Skin of body (tissue), 2 donors: ENCODE data around the gene ADRA2B. TPM values are rescaled to one million over a fixed set of nuclear protein-coding genes. Genes with fewer than 3 reads are reported as not detected.

Source experiments
- DNase-seq: peaks from one replicate; lab custom pipeline; 2025; lab: John Stamatoyannopoulos, UW
- total RNA-seq: library from RNA; depleted of rRNA; stranded (reverse); fragments of >200 nt; gene quantifications from one replicate; pipeline ENCODE4 v1.2.3, GENCODE V29; 2014

The ADRA2B gene
- total RNA-seq, 1 donor from 2014 or later = 2.0 TPM

DNA sequence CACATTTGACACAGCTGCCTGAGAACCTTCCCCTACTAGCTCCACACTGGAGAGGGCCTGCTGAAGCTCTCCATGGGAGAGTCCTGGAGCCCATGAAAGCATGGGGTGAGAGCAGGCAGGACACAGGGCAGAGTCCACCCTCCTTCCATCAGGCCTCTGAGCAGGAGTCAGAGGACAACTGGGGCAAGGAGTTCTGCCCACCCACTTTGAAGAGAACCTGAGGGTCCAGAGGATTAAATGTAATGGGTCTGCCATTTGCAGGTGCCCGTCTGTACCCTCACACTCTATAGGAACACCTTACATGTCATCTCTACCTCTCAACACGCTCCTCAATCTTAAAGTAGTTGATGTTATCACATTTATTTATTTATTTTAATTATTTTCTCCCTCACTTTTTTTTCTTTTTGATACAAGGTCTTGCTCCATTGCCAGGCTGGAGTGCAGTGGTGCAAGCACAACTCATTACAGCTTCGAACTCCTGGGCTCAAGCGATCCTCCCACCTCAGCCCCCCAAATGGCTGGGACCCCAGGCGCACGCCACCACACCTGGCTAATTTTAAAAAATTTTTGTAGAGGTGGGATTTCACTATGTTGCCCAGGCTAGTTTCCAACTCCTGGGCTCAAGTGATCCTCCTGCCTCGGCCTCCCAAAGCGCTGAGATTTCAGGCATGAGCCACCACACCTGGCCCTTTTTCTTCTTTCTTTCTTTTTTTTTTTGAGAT lies 10.2 kb downstream of the ADRA2B start:
- DNase-seq = no peak

DNA sequence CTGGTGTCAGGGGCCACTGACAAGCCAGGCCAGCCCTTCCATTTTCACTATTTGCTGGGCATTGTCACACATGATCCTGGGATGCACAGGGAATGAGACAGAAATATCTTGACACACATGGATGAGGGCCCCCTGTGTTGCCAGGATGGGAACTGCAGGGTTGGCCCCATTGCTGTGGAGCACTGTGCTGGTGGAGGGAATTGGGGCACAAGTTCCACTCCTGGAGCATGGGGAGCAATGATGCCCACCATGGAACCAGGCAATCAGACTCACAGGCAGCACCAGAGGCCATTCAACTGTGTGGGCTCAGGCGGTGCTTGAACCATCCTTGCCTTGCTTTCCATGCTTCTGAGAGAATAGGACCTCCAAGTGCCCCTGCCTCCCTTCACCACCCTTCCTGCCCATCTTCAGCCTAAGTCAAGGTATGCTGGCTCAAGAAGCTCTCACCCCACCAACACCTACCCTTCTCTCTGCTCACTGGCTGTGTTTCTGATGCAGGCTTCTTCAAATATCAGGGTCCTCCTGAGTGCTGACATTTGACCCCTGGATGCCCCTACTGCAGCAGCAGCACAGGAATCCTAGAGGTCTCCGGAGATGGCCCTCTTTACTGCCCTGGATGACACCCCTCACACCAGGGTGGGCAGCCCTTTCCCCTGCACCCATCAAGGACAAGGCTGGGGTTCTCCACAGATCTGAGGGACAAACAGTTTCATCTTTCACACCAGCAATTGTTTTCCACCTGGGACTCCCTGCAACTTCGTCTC lies 11.0 kb downstream of the ADRA2B start:
- DNase-seq = no peak

DNA sequence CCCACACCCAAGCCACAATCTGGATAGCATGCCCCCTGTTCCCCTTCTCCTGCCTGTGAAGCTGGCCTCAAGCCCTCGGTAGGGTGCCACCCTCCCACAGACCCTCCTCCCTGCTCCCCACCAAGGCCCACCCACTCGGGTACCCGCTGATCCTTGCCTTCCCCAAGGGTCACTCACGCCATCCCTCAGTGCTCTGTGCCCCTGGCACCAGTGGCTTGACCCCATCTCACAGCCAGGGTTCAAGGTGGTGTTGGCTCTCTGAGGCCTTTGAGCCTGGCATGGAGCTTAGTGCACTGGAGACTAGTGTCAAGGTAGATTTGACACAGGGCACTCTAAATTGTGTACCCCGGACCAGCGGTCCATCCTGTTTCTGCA lies 11.9 kb downstream of the ADRA2B start:
- DNase-seq = no peak

DNA sequence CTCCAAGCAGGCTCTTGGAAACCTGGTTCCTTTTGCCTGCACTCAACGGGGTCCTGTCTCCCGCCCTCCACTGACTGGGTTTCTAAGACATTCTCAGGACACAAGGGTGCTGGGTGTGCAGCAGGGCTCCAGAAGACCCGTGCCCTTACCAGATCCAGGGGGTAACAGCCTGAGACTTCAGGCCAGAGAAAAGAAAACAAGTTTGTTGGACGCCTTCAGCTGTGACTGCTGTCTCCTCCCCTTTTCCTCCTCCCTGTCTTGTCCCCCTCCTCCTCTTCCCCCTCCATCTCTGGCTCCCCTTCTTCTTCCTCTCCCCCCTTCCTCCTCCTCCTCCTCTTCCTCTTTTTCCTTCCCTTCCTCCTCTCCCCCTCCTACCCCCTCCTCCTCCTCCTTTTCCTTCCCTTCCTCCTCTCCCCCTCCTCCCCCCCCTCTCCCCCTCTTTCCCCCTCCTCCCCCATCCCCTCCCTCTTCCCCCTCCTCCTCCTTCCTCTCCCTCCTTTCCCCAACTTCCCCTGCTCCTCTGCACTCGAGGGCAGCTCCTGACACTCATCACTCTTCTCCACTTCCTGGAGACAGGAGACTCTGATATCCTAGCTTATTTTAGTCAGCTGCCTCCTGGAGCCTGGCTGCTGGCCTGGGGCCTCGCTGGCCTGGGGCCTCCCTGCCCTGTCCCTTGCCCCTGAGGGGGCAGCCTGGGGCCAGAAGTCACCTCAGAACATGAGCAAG lies 12.4 kb downstream of the ADRA2B start:
- no peak for DNase-seq

DNA sequence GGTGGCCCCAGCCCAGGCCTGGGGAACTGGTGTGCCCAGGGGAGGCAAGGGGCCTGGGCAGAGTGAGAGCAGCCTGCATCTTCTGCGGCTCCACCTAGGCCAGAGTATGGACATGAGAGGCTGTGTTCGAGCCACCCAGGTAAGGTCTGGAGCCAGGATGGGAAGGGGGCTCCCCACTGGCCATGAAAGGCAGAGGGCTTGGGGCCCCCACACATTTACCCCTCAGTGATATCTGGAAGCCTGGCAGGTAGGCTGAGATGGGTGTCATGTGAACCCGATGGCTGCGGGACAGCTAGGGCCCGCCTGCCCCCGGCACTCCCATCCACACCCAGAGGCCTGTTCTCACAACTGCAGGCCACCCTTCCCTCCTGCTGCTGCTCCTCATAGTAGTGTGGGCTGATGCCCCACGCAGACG lies 13.2 kb downstream of the ADRA2B start:
- no peak for DNase-seq

DNA sequence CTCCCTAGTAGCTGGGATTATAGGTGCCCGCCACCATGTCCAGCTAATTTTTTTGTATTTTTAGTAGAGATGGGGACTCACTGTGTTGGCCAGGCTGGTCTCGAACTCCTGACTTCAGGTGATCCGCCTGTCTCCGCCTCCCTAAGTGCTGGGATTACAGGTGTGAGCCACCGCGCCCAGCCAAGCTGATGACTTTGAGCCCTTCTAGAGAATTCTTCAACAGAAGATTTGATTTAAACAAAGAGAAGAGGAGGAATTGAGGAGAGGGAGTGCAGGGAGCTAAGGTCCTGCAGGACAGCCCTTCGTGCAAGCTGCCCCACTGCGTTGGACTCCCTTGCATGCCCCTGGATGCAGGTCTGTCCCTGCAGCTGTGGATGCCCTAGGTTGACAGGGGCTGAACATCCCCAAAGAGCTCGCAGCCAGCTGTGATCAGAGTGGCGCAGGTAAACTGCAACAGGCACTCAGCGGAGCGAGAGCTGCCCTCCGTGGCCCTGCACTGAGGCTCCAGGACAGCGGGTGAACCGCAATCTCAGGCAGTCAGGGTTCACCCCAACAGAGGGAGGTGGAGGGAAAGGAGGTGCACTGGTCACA lies 13.7 kb downstream of the ADRA2B start:
- DNase-seq = no peak

DNA sequence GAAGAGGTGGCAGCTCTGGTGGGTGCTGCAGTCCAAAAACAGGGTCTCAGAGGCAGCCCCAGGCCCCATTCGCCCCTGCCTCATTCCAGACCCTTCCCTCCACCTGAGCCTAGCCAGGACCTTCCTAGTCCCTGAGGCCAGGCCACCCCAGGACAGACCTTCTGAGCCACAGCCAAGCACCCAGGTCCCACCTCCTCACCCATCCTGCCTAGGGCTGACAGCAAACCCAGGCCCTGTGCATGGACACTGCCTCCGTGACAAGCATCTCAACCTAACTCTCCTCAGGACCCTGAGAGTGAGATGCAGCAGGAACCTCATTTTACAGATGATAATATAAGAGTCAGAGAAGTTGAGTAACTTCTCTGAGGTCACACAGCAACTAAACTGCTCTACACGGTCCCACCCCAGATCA lies 15.5 kb downstream of the ADRA2B start:
- no peak for DNase-seq

DNA sequence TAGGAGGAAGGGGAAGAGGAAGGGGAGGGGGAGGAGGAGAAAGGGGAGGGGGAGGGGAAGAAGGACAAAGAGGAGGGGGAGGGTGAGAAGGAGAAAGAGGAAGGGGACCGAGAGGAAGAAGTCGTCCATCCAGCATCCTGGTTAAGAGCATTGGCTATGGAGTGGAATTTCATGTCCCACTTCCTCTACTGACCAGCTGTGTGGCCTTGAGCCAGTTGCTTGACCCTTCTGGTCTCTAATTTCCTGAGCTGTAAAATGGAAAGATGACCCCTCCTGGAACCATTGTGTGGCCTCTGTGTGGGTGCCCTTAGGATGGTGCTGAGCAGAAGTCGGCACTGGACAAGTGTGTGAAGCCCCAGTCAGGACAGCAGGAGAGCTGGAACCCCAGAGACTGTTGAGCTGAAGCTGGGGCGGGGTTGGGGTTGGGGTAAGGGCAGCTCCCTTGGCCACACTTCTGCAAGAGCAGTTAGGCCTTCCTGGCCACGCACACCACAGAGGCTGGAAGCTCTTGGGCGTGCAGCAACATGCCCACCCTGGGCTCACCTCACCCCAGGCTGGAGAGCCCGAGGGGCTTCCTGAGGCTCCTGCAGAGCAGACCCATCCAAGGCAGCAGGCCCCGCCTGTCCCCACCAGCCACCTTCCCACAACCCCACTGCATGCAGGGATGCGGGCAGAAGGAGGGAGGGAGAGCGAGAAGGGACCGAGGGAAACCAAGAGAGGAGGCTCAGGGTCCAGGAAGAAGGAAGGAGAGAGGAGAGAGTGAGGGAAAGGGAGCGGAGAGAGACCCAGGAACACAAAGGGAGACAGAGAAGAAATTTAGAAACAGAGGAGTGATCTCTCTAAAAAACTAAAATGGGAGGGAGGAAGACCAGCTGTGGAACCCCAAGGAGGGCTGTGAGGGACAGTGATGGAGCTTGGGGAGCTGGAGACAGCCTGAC lies 16.2 kb downstream of the ADRA2B start:
- DNase-seq = no peak

DNA sequence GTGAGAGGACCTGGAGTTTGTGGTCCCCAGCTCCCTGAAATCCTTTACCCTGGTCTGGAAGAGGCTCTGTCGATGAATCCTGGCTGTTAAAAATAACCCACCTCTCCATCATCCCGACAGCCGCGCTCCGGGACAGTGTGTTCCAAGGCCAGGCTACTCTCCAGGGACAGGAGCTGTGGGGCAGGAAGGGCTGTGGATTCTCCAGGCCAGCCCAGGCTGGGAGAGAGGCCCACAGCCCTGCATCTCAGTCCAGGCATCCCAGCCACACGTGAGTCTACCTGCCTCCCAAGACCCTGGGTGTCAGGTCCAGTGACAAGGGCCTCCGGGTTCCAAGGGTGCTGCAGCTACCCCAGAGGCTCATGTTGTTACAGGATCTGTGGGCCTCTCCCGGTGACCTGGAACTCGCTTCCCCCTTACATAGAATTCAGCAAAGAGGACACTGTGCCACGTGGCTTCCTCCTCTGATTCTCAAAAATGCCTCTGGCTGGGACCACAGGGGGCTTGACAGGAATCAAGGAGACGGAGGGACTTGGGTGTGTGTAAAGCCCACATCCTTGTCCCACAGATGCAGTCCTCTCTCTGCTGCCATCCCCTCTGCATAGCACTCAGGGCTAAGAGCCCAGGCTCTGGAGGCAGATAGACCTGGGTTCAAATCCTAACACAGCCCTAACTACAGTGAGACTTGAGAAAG lies 17.3 kb downstream of the ADRA2B start:
- no peak for DNase-seq

DNA sequence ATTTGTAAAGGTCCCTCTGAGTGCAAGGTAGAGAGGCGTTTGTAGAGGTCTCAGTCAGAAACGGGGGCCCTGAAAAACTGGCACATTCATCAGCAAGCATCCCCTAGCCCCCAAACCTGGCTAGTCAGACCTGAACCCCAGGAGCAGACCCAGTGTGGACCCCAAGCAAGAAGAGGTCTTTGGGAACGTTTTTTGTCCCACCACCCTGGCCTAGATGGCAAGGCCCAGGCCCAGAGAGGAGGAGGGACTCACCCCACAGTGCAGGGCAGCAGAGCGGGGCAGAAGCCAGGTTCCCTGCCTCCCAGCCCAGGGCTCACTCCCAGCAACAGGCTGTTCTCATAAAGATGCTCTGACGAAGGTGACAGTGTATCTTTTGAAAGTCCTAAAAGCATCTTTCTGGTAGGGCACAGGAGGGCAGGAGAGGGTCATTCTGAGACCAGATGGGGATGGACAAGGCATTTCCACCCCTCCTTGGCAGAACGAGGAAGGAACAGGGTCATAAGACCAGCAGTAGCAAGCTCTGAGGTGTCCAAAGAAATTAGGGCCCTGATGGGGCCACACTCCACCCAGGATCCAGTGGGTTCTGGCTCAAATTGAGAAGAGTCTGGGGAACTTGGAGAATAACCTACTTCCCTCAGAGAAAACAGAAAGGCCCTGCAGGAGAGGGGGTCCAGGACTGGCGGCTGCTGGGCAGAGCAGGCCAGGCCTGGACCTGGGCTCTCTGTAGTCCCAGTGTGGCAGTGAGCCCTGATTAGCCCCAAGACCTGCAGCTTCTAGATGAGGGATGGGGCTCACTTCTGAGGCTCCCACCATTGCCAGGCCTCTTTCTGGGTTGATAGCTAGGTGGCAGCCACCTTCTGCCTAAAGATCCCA lies 18.2 kb downstream of the ADRA2B start:
- no peak for DNase-seq

DNA sequence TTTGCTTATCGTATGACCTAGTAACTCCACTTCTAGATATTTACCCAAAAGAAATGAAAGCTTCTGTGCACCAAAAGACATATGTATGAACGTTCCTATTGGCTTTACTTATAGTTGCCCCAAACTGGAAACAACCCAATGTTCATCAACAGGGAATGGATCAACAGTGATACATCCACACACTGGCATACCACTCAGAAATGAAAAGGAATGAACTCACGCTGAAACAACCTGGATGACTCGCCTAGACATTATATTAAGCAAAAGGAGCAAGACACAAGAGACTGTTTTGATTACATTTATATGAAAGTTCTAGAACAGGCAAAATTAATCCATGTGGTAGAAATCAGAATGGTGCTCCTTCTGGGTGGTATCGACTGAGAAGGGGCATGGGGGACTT lies 18.9 kb downstream of the ADRA2B start:
- DNase-seq = no peak

DNA sequence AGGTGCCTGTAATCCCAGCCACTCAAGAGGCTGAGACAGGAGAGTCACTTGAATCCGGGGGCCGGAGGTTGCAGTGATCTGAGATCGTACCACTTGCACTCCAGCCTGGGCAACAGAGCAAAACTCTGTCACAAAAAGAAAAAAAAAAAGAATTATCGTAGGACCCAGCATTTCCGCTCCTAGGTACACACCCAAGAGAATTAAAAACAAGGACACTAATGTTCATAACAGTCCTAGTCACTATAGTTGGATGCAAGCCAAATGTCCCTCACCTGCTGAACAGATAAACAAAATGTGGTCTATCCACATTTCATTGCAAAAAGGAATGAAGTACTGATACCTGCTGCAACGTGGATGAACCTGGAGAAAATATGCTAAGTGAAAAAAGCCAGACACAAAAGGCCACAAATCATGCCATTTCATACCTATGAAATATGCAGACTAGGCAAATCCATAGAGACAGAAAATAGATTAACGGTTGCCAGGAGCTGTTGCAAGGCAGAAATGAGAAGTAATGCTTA lies 21.2 kb downstream of the ADRA2B start:
- DNase-seq = no peak

DNA sequence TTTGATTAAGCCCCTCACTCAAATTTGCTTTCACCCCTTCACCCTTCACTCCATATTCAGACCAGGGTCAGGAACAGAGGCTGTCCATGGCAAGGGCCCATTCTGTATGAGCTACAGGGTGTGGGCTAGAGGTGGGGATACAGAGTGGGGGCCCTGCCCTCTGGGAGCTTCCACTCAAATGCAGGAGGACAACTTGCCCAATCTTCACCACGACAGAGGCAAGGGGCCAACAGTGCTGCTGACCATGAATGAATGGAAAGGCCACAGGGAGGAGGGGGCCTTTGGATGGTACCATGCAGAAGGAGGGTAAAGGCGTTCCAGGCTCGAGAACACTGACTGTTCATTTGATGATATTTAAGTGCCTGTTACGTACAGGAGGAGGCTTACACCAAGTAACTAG lies 22.8 kb downstream of the ADRA2B start:
- DNase-seq = no peak

DNA sequence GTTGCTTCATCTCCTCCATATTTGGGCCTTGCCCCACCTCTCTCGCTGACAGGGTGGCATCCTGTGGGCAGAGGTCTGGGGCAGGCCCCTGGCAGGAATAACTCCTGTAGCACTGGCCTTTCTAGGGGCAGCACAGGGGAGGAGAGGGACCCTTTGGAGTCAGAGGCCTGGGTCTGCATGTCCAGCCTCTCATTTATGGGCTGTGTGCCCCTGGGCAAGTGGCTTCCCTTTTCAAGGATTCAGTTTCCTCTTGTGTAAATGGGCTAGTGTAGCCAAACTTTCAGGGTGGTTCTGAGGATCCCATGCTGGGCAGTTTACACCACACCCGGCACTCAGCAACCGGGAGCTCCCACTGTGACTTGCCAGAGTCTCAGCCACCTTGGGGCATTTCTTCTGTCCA lies 23.4 kb downstream of the ADRA2B start:
- DNase-seq = no peak

DNA sequence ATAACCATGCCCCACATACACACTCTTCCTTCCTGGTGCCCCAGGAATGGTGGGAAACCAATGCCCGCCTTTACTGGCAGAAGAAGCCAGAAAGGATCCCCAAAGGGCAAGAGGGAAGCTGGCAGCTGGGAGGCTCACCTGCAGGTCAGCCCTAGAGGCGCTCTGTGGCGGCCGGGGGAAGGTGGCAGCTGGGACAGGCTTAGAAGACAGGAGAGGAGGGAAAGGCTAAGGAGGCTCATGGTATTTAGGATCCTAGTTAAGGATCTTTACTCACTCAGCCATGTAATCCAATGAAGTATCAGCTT lies 23.8 kb downstream of the ADRA2B start:
- no peak for DNase-seq

DNA sequence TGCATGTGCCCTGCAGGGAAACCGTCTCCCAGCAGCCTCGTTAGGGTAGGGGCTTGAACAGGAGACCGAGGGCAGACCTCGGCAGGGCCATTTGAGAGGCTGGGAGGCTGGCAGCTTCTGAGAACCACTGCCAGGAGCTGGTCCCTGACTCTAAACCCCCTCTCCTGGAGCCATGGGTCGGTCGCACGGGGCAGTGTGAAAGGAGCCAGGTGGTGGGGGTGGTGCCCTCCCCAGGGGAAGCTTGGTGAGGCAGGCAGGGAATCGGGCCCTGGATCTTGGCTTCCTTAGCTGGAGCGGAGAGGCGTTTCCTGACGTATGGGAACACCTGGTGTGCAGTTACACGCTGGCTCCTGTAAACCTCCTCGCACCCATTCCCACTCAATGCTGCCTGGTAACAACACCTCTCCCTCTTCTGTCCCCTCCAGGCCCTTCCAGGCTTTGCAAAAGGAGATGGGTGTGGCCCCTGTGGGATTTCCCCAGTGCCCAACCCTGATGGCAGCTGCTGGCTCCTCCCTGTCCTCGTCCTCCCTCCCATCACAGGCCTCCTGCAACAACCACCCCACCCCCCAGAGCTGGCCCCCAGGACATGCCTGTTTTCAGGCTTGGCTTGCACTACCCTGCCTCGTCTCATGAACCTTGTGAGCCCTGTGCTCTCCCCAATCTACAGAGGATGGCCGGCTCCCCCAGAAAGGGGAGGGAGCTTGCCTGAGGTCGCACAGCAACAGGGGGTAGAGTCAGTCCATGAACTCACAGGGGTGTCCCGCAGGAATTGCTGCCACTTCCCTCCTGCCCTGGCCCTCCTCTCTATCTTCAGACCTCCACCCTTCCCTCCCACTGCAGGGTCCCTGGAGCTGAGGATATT lies 24.4 kb downstream of the ADRA2B start:
- DNase-seq = peak; percentile 35

DNA sequence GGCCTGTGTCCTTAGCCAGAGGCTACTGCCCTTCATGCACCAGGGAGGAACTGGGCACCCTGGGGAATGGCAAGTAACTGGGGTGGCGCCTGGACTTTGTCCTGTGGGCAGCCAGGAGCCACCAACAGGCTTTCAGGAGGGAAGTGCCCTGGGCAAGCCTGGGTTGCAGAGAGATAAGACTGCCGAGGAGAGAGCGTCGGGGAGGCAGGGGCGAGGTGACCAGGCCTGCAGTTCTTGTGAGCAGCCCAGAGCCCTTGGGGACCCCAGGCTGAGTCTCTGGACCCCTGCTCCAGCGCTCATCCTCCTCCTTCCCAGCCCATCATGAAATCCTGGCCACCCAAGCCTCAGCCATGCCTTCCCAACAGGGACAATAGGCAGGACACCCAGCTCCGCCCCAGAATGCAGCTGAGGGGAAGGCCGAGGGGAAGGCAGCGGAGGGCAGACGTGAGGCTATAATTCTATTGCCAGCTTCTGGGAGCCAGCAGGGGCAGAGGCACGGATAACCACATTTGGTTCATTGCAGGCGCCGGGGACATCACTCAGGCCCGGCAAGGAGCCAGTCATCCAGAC lies 25.1 kb downstream of the ADRA2B start:
- no peak for DNase-seq
